GM12892 (cell line): Measurements from ENCODE around the gene USP7.

ENCODE experiments used
- DNase-seq: peaks from one replicate; pipeline ENCODE4 v3.0.0; 2011; ENCODE audit not compliant: insufficient read length
- FAIRE-seq: peaks from 2 replicates; lab custom pipeline; 2011; peaks lifted over from hg19 to GRCh38; lab: Jason Lieb, UNC
- POLR2A ChIP-seq: IDR thresholded peaks from 2 replicates; pipeline ENCODE4 v1.6.1; 2011; ENCODE audit warnings: low read depth, low read length, control low read depth
- POLR2AphosphoS5 ChIP-seq: IDR thresholded peaks from 2 replicates; pipeline ENCODE4 v1.6.1; 2011; ENCODE audit warnings: low read depth, low read length, control low read depth
- TAF1 ChIP-seq: IDR thresholded peaks from 2 replicates; pipeline ENCODE4 v1.6.1; 2011; ENCODE audit warnings: low read depth, mild to moderate bottlenecking, control low read depth, low read length, borderline replicate concordance

The USP7 gene

GRCh38 chr16:8915722-8916301 is 47.9 kb downstream of the USP7 start:
- DNase-seq, result no peak
- no peak for FAIRE-seq
- TF ChIP-seq TAF1 (no peak), POLR2A (no peak), POLR2AphosphoS5 (no peak)

- TF ChIP-seq TAF1 (no peak), POLR2AphosphoS5 (no peak), POLR2A (no peak)
- FAIRE-seq (no peak), DNase-seq (no peak)
Measured at GRCh38 chr16:8914098-8914497, 49.6 kb downstream of the USP7 start.

- DNase-seq (no peak), FAIRE-seq (no peak)
- no peak for TF ChIP-seq TAF1
- TF ChIP-seq POLR2AphosphoS5, result no peak
- TF ChIP-seq POLR2A, result no peak
Measured at GRCh38 chr16:8912793-8913192, 50.9 kb downstream of the USP7 start.

GRCh38 chr16:8910811-8911210 is 52.9 kb downstream of the USP7 start:
- DNase-seq (no peak), FAIRE-seq (no peak)
- TF ChIP-seq POLR2AphosphoS5 (no peak), TAF1 (no peak), POLR2A (no peak)

GRCh38 chr16:8908810-8909468 is 54.8 kb downstream of the USP7 start:
- no peak for FAIRE-seq
- no peak for DNase-seq
- no peak for TF ChIP-seq TAF1
- no peak for TF ChIP-seq POLR2AphosphoS5
- TF ChIP-seq POLR2A, result no peak

GRCh38 chr16:8907096-8907495 is 56.6 kb downstream of the USP7 start:
- DNase-seq (no peak), FAIRE-seq (no peak)

GRCh38 chr16:8905795-8906591 is 57.7 kb downstream of the USP7 start:
- FAIRE-seq (no peak), DNase-seq (no peak)
- no peak for TF ChIP-seq POLR2AphosphoS5
- TF ChIP-seq POLR2A, result no peak
- TF ChIP-seq TAF1, result no peak

More at GRCh38 chr16:8907096-8907495, 56.6 kb downstream of the USP7 start:
- TF ChIP-seq POLR2A (no peak), POLR2AphosphoS5 (no peak), TAF1 (no peak)

- DNase-seq (no peak), FAIRE-seq (no peak)
Measured at GRCh38 chr16:8905168-8905762, 58.4 kb downstream of the USP7 start.

GRCh38 chr16:8904018-8904430 is 59.7 kb downstream of the USP7 start:
- TF ChIP-seq TAF1, result no peak
- DNase-seq (no peak), FAIRE-seq (no peak)

More at GRCh38 chr16:8905168-8905762, 58.4 kb downstream of the USP7 start:
- TF ChIP-seq TAF1, result no peak
- TF ChIP-seq POLR2A, result no peak
- TF ChIP-seq POLR2AphosphoS5, result peak; percentile 23; the same call in 1 of the 2 replicates

- FAIRE-seq (no peak), DNase-seq (no peak)
- TF ChIP-seq TAF1 (no peak), POLR2A (no peak), POLR2AphosphoS5 (no peak)
Measured at GRCh38 chr16:8903004-8903403, 60.7 kb downstream of the USP7 start.

GRCh38 chr16:8901320-8901861 is 62.3 kb downstream of the USP7 start:
- DNase-seq (no peak), FAIRE-seq (no peak)
- TF ChIP-seq TAF1 (no peak), POLR2AphosphoS5 (no peak), POLR2A (no peak)
